HG03460 (cell line): ENCODE data around the gene CYP4F11.
"Not testable (repeated sequence)": the region's sequence is repeated elsewhere in the genome, so short reads cannot be mapped to it uniquely, and the experiment has no call there.

Experiments used
- ATAC-seq: cut with Tn5 transposase; IDR thresholded peaks from one replicate; pipeline ENCODE4 v1.9.1; 2021; ENCODE audit not compliant: unreplicated experiment

The CYP4F11 gene

DNA sequence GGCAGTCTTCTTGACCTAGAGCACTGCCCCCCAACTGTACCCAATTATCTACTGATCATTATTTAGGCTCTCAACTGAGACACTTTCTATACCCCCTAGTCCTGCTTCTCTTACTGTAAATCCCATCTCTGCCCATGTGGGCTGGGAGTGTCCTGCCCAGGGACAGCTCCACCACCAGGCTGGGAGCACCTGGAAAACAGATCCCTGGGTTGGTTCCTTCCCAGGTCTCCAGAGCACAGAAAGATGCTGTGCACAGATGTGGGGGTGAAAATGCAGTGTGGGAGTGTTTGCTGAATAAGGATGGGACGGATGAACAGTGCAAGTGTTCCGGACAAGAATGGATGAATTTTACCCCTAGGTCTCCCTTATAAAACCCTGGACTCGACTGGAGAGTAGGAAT is 49.2 kb downstream of the CYP4F11 start:
- no peak for ATAC-seq

DNA sequence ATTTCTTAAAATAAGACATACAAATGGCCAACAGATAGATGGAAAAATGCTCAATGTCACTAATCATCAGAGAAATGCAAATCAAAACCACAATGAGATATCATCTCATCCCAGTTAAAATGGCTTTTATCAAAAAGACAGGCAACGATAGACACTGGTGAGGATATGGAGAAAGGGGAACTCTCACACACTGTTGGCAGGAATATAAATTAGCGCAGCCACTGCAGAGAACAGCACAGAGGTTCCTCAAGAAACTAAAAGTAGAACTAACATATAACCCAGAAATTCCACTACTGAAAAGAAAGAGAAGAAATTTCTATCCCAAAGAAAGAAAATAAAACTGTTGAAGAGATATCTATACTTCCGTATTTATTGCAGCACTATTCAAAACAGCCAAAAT is 51.0 kb downstream of the CYP4F11 start:
- not testable (repeated sequence) for ATAC-seq

DNA sequence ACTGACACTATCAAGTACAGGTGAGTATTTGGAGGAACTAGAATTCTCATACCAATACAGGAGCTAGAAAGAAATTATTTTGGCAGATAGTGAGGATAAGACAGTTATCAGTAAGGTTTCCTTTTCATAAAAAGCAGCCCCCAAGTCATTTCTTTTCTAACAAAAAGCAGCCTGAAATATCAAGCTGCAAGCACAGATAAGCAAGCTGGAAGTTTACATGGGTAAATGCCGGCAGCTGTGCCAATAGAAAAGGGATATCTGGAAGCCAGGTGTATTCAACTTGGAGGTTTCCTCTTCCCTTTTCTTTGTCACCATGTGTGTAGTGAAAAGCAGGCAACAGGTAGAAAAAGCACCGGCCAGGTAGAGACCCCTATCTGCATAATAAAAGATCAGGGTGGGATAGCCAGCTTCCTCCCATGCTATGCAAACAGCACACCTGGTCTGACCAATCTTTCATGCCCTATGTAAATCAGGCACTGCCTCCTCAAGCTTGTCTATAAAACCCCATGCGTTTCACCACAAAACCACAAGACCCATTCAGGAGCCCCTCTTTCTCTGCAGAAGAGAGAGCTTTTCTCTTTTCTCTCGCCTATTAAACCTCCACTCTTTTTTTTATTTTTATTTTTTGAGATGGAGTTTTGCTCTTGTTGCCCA is 59.4 kb downstream of the CYP4F11 start:
- ATAC-seq = no peak

DNA sequence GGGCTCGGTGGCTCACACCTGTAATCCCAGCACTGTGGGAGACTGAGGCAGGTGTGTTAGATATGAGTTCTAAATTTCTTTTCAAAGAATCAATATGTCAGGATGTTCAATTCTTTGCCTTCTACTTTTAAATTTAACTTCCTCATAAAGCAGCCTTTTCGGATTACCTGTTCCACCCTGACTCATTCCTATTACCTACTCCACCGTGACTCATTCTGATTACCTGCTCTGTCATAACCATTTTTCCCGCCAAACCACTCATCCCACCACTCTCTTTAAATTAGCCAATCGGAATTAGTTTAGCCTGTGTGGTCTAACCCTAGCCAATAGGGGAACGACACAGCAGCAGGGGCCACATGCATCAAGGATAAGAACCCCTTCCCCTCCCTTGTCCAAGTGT is 60.6 kb downstream of the CYP4F11 start:
- ATAC-seq = not testable (repeated sequence)

DNA sequence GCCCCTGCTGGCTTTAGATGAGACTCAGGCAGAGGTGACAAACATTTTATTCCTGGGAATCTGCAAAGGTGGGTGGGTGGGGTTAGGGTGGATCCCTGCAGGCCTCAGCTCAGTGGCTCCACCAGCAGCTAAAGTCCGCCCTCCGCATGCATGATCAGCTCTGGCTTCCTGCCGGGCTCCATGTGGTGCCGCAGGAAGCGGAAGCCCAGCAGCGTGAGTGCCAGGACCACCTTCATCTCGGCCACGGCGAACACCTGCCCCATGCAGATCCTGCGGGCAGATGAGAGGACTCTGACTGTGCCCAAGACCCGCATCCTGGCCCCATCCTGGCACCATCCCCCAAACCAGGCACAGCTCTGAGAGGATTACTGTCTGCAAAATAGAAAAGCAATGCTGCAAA is 62.8 kb downstream of the CYP4F11 start:
- no peak for ATAC-seq

DNA sequence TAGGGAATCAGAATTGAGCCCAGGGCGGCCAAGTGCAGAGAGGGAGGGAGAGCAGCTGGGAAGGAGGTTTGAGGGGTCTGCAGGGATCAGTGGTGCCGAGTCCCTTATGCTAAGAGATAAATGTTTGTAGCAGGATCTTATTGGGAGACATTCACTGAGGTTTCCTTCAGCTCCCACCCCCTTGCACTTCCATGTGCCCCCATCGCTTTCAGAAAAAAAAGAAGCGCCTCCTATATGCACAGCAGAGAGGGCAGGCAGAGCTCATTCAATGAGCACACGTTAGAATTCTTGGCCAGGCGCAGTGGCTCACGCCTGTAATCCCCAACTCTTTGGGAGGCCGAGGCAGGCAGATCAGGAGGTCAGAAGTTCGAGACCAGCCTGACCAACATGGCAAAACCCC is 64.5 kb downstream of the CYP4F11 start:
- no peak for ATAC-seq

DNA sequence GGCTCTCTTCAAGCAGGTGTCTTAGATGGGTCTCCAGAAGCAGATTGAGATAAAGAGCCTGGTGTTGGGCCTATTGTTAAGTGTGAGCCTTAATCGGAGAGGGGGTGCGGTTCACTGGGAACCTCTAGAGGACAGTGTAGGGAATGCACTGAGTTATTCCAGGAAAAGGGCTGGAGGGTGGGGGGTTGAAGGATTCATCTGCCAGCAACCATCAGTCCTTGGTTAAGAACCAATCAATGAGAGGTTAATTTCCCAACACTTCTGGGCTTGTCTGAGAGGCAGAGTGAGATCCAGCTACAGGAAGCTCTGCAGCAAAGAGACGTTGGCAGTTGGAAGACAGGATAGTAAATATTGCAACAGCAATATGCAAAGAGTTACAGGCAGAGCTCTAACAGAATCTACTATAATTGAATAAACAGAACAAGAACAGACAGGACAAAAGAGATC is 65.2 kb downstream of the CYP4F11 start:
- ATAC-seq = no peak

DNA sequence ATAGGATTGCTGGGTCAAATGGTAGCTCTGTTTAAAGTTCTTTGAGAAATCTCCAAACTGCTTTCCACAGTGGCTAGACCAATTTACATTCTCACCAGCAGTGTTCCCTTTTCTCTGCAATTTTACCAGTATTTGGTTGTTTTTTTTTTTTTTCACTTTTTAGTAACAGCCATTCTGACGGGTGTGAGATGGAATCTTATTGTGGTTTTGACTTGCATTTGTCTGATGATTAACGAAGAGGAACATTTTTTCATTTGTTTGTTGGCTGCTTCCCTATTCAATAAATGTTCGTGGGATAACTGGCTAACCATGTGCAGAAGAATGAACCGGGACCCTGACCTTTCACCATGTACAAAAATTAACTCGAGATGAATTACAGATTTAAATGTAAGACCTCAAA is 67.7 kb downstream of the CYP4F11 start:
- no peak for ATAC-seq

DNA sequence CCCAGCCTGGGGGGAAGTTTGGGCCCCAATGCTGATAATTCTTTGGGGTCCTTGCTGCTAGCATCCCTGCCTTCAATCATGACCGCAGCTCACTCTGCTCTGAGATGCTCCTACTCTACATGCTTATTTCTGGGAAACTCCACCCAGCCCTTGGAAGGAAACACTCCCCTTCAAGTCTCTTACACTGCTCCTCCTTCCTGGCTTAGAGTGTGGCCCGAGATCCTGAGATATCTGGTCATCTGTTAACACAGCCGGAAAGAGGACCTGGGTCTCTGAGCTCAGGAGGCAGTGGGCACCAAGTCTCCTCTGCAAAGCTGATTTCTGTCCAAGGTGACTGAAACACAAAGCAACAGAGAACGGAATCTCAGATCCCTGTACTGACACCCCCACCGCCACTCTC is 69.5 kb downstream of the CYP4F11 start:
- no peak for ATAC-seq

DNA sequence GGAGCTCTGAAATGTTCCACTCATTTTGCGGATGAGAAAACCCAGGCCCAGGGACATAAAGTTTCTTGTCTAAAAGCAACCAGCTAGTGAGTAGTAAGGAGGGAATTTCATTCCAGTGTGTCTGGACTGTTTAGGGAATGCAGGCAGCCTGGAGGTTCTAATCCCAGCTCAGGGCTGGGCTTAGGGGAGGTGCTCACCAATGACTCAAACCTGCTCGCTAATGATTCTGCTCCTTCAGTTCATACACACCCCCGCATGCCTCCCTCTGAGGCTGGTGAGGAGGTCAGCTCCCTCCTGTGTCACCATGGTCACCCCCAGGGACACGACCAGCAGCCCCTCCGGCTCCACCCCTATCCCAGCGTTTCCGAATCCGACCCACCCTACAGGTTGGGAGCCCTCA is 71.1 kb downstream of the CYP4F11 start:
- ATAC-seq = no peak

DNA sequence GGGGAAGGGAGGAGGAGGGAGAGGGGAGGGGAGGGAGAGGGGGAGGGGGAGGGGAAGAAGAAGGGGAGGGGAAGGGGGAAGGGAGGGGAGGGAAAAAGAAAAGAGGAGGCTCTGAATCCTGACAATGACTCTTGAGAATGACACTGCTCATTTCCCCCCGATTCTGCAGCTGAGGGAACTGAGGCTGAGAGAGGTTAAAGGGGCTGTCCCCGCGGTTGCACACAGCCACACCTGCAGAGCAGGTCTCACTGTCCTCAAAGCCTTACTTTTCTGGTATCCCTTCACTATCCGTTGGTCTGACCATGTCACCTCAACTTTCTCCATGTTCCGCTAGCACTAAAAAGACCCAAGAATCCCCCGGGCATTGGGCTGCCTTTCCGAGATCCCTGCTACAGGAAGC is 71.9 kb downstream of the CYP4F11 start:
- no peak for ATAC-seq
